CD4-positive, alpha-beta T cell (primary cell): ENCODE measurements around the gene LTN1. TPM values are rescaled to one million over a fixed set of nuclear protein-coding genes. Genes with fewer than 3 reads are reported as not detected.

Experiments used
- ATAC-seq: fragments of 200-7000 bp; cut with Tn5 transposase; one replicate; pipeline ENCODE4 v1.10.0; 2022; ENCODE audit warnings: mild to moderate bottlenecking; ENCODE audit not compliant: poor library complexity
- CTCF ChIA-PET: fragments of 350-600 bp; sonication (Branson Sonifier 250); formaldehyde crosslinking; loops from one replicate; lab custom pipeline; 2021; ENCODE audit warnings: antibody characterized with exemption, inconsistent platforms; lab: Charles Lee
- POLR2A ChIA-PET: fragments of 350-600 bp; sonication (Branson Sonifier 250); formaldehyde crosslinking; loops from one replicate; lab custom pipeline; 2021; ENCODE audit warnings: antibody characterized with exemption, inconsistent platforms; lab: Charles Lee
- DNase-seq, 14 experiments: peaks; one replicate each; pipeline ENCODE4 v3.0.0-alpha.2; 2013 to 2020; ENCODE audit warnings: mixed read lengths in 2 of 14
- H3K27ac ChIP-seq, 2 donors: one replicate each; pipeline versions ENCODE4 v1.5.1 to v1.7.0; 2013; ENCODE audit warnings: low read length in 2 of 2, low read depth in 1 of 2, mild to moderate bottlenecking in 1 of 2
- H3K27me3 ChIP-seq, 2 experiments: 1 replicate in 1 of 2; 2 replicates in 1 of 2; pipeline versions ENCODE4 v1.6.1 to v1.7.0; 2013; ENCODE audit warnings: low read length in 2 of 2, control low read depth in 1 of 2, mild to moderate bottlenecking in 1 of 2, moderate library complexity in 1 of 2; ENCODE audit not compliant: insufficient read depth in 2 of 2, control insufficient read depth in 1 of 2
- H3K36me3 ChIP-seq: one replicate; pipeline ENCODE4 v1.6.1; 2013; ENCODE audit warnings: low read length, control low read depth; ENCODE audit not compliant: insufficient read depth
- H3K4me1 ChIP-seq: one replicate; pipeline ENCODE4 v1.6.1; 2013; ENCODE audit warnings: low read length, control low read depth; ENCODE audit not compliant: insufficient read depth
- H3K4me3 ChIP-seq: one replicate; pipeline ENCODE4 v1.5.1; 2013; ENCODE audit warnings: mild to moderate bottlenecking, low read length, moderate library complexity
- H3K9me3 ChIP-seq, 2 experiments: 1 replicate in 1 of 2; 2 replicates in 1 of 2; pipeline versions ENCODE4 v1.6.1 to v1.7.0; 2013; ENCODE audit warnings: low read length in 2 of 2, mild to moderate bottlenecking in 2 of 2, control low read depth in 1 of 2, moderate library complexity in 1 of 2; ENCODE audit not compliant: control insufficient read depth in 1 of 2, insufficient read depth in 1 of 2
- H3K27ac Mint-ChIP-seq: one replicate; pipeline ENCODE4 v1.8.0; 2020; ENCODE audit warnings: mixed read lengths
- H3K27me3 Mint-ChIP-seq: one replicate; pipeline ENCODE4 v1.8.0; 2021; ENCODE audit warnings: mixed read lengths
- H3K36me3 Mint-ChIP-seq: one replicate; pipeline ENCODE4 v1.8.0; 2021; ENCODE audit warnings: low read depth, mixed read lengths
- H3K4me1 Mint-ChIP-seq: one replicate; pipeline ENCODE4 v1.8.0; 2021; ENCODE audit warnings: low read depth, mixed read lengths
- H3K4me3 Mint-ChIP-seq: one replicate; pipeline ENCODE4 v1.8.0; 2020; ENCODE audit warnings: mild to moderate bottlenecking, mixed read lengths
- H3K9me3 Mint-ChIP-seq: one replicate; pipeline ENCODE4 v1.8.0; 2020; ENCODE audit warnings: mixed read lengths
- intact Hi-C, 2 experiments: fragments of 100-400 bp; cut with DNase I in 1 of 2; cut with micrococcal nuclease in 1 of 2; formaldehyde crosslinking; loops; one replicate each; pipeline versions ENCODE4 v1.15.1 to v1.9.0; 2023 to 2025; cut with DNase I, micrococcal nuclease
- total RNA-seq, 174 experiments: library from RNA in 2 of 174; stranded (reverse) in 2 of 174; gene quantifications; one replicate each; pipeline ENCODE4 v1.2.3 and lab custom pipeline; 2021 to 2026
- TF ChIP-seq, protein P1 (sequence below): fragments of 200-600 bp; IDR thresholded peaks from one replicate; pipeline ENCODE4 v1.8.0; 2022; ENCODE audit warnings: antibody characterized with exemption, mild to moderate bottlenecking

Gene LTN1
- total RNA-seq, 2 experiments from 2014 or later, result 23.6 to 24.3 TPM

DNA sequence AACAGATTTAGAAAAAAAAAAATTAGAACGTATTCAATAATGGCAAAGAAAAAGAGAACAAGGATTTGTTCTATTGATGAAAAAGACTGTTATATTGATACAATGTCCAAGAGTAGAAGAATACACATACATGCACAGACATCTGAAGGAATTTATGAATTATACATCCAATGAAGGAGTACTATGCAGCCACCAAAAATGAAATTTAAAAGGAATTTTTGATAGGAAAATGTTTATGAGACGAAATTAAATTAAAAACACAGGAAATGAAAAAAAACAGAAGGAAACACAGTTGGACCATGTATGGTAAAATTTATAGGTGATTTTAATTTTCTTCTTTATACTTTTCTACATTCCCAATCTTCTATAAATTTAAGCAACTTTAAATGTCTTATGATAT lies 110.3 kb downstream of the LTN1 start:
- no peaks in the 10 kb centered on the region for H3K9me3 ChIP-seq
- ChIA-PET POLR2A (no interaction called here), CTCF (no interaction called here)
- H3K27ac ChIP-seq, result no peak overlapping the region
- peaks cover 11% of the 10 kb centered on the region for H3K4me1 ChIP-seq
- Mint-ChIP-seq H3K4me3 (peak overlapping the region; percentile 11), H3K4me1 (peaks cover 23% of the 10 kb centered on the region), H3K27me3 (no peaks in the 10 kb centered on the region), H3K9me3 (no peaks in the 10 kb centered on the region), H3K27ac (no peak overlapping the region), H3K36me3 (peaks cover 58% of the 10 kb centered on the region)
- no peak overlapping the region for H3K4me3 ChIP-seq
- DNase-seq (no peak), ATAC-seq (no peak)
- intact Hi-C loops, result loop anchor here (10.0 kb wide), 2 partner anchors 48 to 112 kb away; partner anchors contain the start of gene LTN1 (in 1 of the 2)
- TF ChIP-seq, protein P1, sequence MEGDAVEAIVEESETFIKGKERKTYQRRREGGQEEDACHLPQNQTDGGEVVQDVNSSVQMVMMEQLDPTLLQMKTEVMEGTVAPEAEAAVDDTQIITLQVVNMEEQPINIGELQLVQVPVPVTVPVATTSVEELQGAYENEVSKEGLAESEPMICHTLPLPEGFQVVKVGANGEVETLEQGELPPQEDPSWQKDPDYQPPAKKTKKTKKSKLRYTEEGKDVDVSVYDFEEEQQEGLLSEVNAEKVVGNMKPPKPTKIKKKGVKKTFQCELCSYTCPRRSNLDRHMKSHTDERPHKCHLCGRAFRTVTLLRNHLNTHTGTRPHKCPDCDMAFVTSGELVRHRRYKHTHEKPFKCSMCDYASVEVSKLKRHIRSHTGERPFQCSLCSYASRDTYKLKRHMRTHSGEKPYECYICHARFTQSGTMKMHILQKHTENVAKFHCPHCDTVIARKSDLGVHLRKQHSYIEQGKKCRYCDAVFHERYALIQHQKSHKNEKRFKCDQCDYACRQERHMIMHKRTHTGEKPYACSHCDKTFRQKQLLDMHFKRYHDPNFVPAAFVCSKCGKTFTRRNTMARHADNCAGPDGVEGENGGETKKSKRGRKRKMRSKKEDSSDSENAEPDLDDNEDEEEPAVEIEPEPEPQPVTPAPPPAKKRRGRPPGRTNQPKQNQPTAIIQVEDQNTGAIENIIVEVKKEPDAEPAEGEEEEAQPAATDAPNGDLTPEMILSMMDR, result no peak
- H3K36me3 ChIP-seq, result peaks cover 14% of the 10 kb centered on the region
- H3K27me3 ChIP-seq, result no peaks in the 10 kb centered on the region

Other genes starting within 250 kb of the LTN1 start
- 1 to 10 TPM; 1.4 TPM for gene RWDD2B, start 26.5 kb upstream of the LTN1 start, total RNA-seq
- gene USP16, start 31.8 kb upstream of the LTN1 start, total RNA-seq, result 10 to 100 TPM; 79.7 to 81.7 TPM
- gene CCT8, start 80.8 kb upstream of the LTN1 start, total RNA-seq, result 100 to 1,000 TPM; 121 to 126 TPM
- 1 to 10 TPM; 4.6 to 4.7 TPM for gene MAP3K7CL, start 137.8 kb upstream of the LTN1 start, total RNA-seq